Measurements from ENCODE around the gene DYNC2H1.

DYNC2H1 gene

GRCh38 chr11:103464420-103464819, 355.2 kb downstream of the DYNC2H1 start:
- no peaks in the 10 kb centered on the region for H3K4me1 ChIP-seq (ENCODE audit: low read length)
- no peaks in the 10 kb centered on the region for H3K9me3 ChIP-seq (ENCODE audit: insufficient read depth, low read length)
- H3K27me3 ChIP-seq (ENCODE audit: low read depth, low read length): no peaks in the 10 kb centered on the region
- H3K9ac ChIP-seq (ENCODE audit: low read length): no peak overlapping the region
- no peak overlapping the region for H3K4me2 ChIP-seq (ENCODE audit: low read length)
- no peaks in the 10 kb centered on the region for H4K20me1 ChIP-seq (ENCODE audit: insufficient read depth, low read length)
- H3K79me2 ChIP-seq (ENCODE audit: low read length): no peaks in the 10 kb centered on the region
- H2AFZ ChIP-seq (ENCODE audit: low read depth, low read length): no peak overlapping the region
- H3K27ac ChIP-seq (ENCODE audit: low read length): no peak overlapping the region
- TF ChIP-seq EZH2phosphoT487 (IDR thresholded peaks at IDR 0.05; ENCODE audit: low read depth) (no peak), CTCF (IDR thresholded peaks at IDR 0.05; ENCODE audit: low read depth, low read length) (no peak)
- H3K4me3 ChIP-seq (ENCODE audit: low read length): no peak overlapping the region
- no peaks in the 10 kb centered on the region for H3K36me3 ChIP-seq (replicated peaks; ENCODE audit: low read depth, low read length)

DNA sequence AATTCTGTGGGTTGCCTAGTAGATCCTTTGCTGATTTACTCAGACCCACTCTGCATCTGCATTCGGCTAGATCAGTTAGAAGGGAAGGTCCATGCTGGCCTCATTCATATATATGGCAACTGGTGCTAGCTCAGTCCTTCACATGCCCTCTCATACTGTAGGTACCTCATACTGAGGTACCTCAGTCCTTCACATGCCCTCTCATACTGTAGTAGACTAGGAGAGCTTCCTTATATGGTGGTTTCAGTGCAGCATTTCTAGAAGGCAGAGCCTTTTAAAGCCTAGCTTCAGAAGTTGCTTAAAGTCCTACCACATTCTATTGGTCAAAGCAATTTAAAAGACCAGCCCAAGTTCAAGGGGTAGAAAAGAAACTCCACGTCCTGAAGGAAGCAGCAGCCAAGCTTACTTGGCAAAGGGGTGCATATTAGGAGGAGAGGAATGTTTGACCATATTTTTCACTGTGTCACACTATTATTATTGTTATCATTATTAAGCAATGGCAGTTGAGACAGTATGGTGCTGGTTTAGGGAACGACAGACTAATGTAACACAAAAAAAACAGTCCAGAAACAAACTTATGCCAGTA, 356.4 kb downstream of the DYNC2H1 start:
- Histone ChIP-seq H4K20me1 (ENCODE audit: insufficient read depth, low read length) (no peaks in the 10 kb centered on the region), H3K9ac (ENCODE audit: low read length) (no peak overlapping the region), H3K36me3 (replicated peaks; ENCODE audit: low read depth, low read length) (no peaks in the 10 kb centered on the region), H3K4me3 (ENCODE audit: low read length) (no peak overlapping the region), H3K4me1 (ENCODE audit: low read length) (no peaks in the 10 kb centered on the region), H3K27me3 (ENCODE audit: low read depth, low read length) (no peaks in the 10 kb centered on the region), H3K4me2 (ENCODE audit: low read length) (no peak overlapping the region), H3K27ac (ENCODE audit: low read length) (no peak overlapping the region), H3K79me2 (ENCODE audit: low read length) (no peaks in the 10 kb centered on the region), H2AFZ (ENCODE audit: low read depth, low read length) (no peak overlapping the region), H3K9me3 (ENCODE audit: insufficient read depth, low read length) (no peaks in the 10 kb centered on the region)
- TF ChIP-seq EZH2phosphoT487 (IDR thresholded peaks at IDR 0.05; ENCODE audit: low read depth) (no peak), CTCF (IDR thresholded peaks at IDR 0.05; ENCODE audit: low read depth, low read length) (no peak)

- no peaks in the 10 kb centered on the region for H3K27me3 ChIP-seq (ENCODE audit: low read depth, low read length)
- H3K79me2 ChIP-seq (ENCODE audit: low read length): no peaks in the 10 kb centered on the region
- H2AFZ ChIP-seq (ENCODE audit: low read depth, low read length): no peak overlapping the region
- no peak overlapping the region for H3K9ac ChIP-seq (ENCODE audit: low read length)
- H3K9me3 ChIP-seq (ENCODE audit: insufficient read depth, low read length): no peaks in the 10 kb centered on the region
- no peak for TF ChIP-seq EZH2phosphoT487 (IDR thresholded peaks at IDR 0.05; ENCODE audit: low read depth)
- TF ChIP-seq CTCF (IDR thresholded peaks at IDR 0.05; ENCODE audit: low read depth, low read length): no peak
- no peaks in the 10 kb centered on the region for H3K36me3 ChIP-seq (replicated peaks; ENCODE audit: low read depth, low read length)
- H3K4me2 ChIP-seq (ENCODE audit: low read length): no peak overlapping the region
- H3K4me3 ChIP-seq (ENCODE audit: low read length): no peak overlapping the region
- no peak overlapping the region for H3K27ac ChIP-seq (ENCODE audit: low read length)
- no peaks in the 10 kb centered on the region for H3K4me1 ChIP-seq (ENCODE audit: low read length)
- H4K20me1 ChIP-seq (ENCODE audit: insufficient read depth, low read length): no peaks in the 10 kb centered on the region
Measured at GRCh38 chr11:103471546-103471945, 362.3 kb downstream of the DYNC2H1 start.

- Histone ChIP-seq H3K9ac (ENCODE audit: low read length) (no peak overlapping the region), H2AFZ (ENCODE audit: low read depth, low read length) (no peak overlapping the region), H3K4me1 (ENCODE audit: low read length) (no peaks in the 10 kb centered on the region), H3K27me3 (ENCODE audit: low read depth, low read length) (no peaks in the 10 kb centered on the region), H3K9me3 (ENCODE audit: insufficient read depth, low read length) (no peaks in the 10 kb centered on the region), H3K27ac (ENCODE audit: low read length) (no peak overlapping the region), H4K20me1 (ENCODE audit: insufficient read depth, low read length) (no peaks in the 10 kb centered on the region), H3K4me2 (ENCODE audit: low read length) (no peak overlapping the region), H3K36me3 (replicated peaks; ENCODE audit: low read depth, low read length) (no peaks in the 10 kb centered on the region), H3K4me3 (ENCODE audit: low read length) (no peak overlapping the region), H3K79me2 (ENCODE audit: low read length) (no peaks in the 10 kb centered on the region)
- TF ChIP-seq CTCF (IDR thresholded peaks at IDR 0.05; ENCODE audit: low read depth, low read length) (no peak), EZH2phosphoT487 (IDR thresholded peaks at IDR 0.05; ENCODE audit: low read depth) (no peak)
Measured at GRCh38 chr11:103476874-103477273, 367.6 kb downstream of the DYNC2H1 start.
